NCI-H345 treated with DMSO at 0.1 percent for 48 hours (cell line): Measurements from ENCODE around the gene COG2.
"Not testable (repeated sequence)": the region's sequence is repeated elsewhere in the genome, so short reads cannot be mapped to it uniquely, and the experiment has no call there.

Source experiments
- DNase-seq: peaks from one replicate; lab custom pipeline; 2025; ENCODE audit not compliant: unreplicated experiment; lab: John Stamatoyannopoulos, UW

The COG2 gene

DNA sequence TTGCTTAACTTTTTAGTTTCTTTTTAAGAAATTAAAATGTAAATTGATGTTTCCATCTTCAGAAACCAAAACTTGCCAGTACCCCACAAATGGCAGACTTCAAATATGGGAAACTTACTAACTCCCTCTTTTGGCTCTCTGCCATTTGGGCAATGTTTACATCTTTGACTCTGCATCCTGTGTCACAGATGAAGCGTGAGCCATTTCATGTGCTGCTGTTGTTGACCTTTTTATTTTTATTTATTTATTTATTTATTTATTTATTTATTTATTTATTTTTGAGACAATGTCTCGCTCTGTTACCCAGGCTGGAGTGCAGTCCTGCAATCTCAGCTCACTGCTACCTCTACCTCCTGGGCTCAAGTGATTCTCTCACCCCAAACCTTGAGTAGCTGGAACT lies 16.0 kb upstream of the COG2 start:
- DNase-seq, result no peak

- DNase-seq, result no peak
These were observed 14.5 kb upstream of the COG2 start for GRCh38 chr1:230627767-230628166.

GRCh38 chr1:230629511-230629910 lies 12.8 kb upstream of the COG2 start:
- DNase-seq, result no peak

- DNase-seq, result no peak
These were observed 10.8 kb upstream of the COG2 start for GRCh38 chr1:230631477-230631876.

- no peak for DNase-seq
These were observed 9.9 kb upstream of the COG2 start for GRCh38 chr1:230632273-230632873.

GRCh38 chr1:230633469-230633868 lies 8.8 kb upstream of the COG2 start:
- DNase-seq, result no peak

DNA sequence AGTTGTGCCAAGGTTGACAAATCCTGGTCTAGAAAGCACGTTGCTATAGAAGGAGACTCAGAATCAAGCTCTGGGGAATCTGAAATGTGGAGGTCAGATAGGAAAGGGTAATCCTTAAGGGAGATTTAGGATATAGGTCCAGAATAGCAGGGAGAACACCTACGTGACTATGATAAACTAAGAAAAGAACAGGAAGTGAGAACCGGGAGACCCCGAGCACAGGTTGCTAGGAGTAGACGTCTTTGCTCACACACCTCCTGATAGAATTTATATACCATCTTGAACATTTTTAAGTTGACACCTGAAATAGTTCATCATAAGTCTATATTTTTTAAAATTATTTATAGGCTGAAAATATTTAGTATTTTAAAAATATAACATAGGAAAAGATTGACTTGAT lies 7.9 kb upstream of the COG2 start:
- DNase-seq, result no peak

- no peak for DNase-seq
These were observed 5.6 kb upstream of the COG2 start for GRCh38 chr1:230636575-230637148.

DNA sequence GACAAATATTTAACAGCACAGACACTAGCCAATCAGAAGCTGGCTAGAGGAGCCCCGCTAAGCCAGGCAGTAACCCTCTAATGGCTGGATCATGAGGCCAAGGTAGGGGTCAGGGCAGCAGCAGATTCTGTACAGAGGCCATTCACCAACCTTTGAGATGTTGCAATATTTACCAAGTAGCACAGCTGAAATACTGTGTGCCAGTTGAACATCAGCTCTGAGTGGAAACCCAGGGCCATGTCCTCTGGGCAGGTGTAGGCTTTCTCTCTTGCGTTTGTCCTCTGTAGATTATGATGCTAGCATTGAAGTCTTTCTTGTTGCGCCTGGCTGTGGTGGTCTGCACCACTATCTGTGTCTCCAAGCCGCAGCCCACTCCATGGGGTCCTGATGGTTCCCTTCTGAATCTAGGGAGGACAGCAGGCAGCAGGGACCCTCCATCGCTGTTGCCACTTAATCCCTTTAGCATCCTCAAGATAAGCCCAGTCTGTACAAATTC lies 2.5 kb upstream of the COG2 start:
- no peak for DNase-seq

DNA sequence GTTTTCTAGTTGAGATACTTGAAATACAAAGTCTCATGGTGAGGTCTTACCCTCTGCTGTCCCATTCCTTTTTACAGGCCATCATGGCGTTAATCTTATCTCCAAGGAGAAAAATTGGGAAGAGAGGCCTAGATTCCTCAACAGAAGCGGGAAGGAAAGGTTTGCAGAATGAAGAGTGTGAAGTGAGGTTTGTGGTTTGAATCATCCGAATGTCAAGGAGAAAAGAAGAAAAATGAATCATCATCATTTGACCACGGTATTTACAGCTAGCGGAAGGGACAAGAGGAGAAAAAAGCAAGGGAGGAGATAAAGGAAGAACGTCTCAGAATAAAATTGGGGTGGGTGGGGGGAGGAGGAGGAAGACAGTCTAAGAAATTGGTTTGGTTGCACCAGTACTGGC lies 935 bp upstream of the COG2 start:
- no peak for DNase-seq

GRCh38 chr1:230641900-230642262 lies 400 bp upstream of the COG2 start:
- no peak for DNase-seq

DNA sequence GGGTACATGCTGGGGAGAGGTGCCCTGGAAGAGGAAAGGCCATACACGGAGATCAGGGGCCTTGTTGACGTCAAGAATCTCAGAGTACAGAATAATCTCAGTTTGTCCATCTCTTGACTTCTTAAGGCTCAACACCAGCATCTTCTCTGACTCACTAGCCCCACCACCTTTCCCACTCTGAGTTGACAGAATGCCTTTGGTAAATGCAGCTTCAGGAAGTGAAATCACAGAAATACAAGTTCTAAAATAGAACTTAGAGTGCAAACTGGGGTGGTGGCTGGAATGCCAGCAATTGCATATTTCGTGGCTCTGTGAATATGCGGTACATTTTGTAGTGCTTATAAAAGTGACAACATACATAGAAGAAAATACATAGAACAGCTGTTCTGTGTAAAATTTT lies 1.6 kb downstream of the COG2 start:
- DNase-seq, result no peak

- DNase-seq, result no peak
These were observed 4.5 kb downstream of the COG2 start for GRCh38 chr1:230646710-230647302.

DNA sequence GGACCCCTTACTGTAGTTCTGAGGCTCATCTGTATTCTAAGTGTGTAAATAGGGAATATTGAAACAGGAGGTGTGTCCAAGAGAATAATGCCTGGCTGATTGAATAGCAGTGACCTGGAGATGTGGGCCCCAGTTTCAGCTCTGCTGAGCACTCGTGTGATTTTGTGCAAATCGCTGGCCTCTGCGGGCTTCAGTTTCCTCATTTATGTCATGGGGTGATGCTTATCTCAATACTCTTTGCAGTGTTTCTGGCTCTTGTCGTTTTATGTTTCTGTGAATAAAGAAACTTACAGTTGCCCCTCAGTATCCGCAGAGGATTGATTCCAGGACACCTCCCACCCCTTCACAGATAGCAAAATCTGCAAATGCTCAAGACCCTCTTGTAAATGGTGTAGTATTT lies 5.0 kb downstream of the COG2 start:
- no peak for DNase-seq

DNA sequence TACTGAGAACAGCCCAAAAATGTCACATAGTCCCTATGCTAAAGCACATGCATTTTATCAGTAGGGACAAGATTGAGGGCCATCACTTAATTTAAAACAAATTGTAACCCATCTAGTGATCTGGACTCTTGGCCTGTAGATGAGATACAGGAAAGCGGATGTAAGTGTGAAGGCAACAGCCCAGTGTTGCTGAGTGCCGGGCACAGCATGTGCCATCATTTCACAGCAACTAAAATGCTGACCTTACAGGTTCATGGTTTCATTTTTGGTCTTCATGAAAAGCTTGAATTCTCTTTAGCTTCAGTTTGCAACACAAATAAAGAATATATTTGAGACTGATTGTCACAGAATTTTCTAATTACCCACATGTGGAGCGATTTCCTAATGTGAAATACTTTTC lies 5.8 kb downstream of the COG2 start:
- no peak for DNase-seq

DNA sequence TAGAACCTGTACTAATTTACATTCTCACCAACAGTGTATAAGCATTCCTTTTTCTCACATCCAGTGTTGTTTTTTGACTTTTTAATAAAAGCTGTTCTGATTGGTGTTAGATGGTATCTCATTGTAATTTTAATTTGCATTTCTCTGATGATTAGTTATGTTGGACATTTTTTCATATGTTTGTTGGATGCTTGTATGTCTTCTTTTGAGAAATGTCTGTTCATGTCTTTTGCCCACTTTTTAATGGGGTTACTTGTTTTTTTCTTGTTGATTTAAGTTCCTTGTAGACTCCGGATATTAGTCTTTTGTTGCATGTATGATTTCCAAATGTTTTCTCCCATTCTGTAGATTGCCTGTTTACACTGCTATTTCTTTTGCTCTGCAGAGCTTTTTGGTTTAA lies 8.0 kb downstream of the COG2 start:
- no peak for DNase-seq

DNA sequence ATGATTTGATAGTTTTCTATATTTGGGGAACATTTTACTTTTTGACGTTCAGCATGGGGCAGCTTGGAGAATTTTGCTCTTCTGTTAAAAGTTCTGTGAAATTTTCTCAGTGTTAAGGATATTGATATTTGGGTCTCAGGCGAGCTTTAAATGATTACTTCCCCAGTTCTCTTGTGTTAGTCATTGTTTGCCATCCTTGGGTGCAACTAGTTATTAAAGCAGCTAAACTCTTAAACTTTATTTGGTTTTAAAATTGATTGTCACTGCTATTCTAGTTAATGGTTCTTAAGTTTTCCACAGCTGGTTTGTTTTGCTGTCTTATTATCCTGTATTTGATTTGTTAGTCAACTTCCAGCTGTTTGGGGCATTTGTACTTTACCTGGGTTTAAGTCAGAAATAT lies 9.0 kb downstream of the COG2 start:
- DNase-seq, result no peak

DNA sequence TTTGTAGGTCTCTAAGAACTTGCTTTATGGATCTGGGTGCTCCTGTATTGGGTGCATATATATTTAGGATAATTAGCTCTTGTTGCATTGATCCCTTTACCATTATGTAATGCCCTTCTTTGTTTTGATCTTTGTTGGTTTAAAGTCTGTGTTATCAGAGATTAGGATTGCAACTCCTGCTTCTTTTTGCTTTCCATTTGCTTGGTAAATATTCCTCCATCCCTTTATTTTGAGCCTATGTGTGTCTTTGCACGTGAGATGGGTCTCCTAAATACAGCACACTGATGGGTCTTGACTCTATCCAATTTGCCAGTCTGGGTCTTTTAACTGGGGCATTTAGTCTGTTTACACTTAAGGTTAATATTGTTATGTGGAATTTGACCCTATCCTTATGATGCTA lies 14.4 kb downstream of the COG2 start:
- DNase-seq, result not testable (repeated sequence)

- not testable (repeated sequence) for DNase-seq
These were observed 15.8 kb downstream of the COG2 start for GRCh38 chr1:230658103-230658502.

DNA sequence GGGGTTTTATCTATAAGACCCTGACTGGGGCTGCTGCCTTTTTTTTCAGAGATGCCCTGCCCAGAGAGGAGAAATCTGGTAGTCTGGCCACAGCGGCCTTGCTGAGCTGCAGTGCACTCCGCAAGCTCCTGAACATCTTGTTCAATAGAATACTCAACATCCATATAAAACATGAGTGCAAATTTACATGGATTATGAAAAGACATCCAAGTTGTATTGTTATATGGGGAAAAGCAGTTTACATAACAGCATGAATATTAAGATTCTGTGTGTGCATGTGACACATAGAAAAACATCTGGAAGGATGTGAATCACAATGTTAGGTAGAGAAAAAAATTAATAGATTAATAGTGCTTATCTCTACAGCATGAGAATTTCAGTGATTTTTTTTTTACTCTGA lies 16.4 kb downstream of the COG2 start:
- no peak for DNase-seq

GRCh38 chr1:230661976-230662375 lies 19.7 kb downstream of the COG2 start:
- DNase-seq, result no peak

DNA sequence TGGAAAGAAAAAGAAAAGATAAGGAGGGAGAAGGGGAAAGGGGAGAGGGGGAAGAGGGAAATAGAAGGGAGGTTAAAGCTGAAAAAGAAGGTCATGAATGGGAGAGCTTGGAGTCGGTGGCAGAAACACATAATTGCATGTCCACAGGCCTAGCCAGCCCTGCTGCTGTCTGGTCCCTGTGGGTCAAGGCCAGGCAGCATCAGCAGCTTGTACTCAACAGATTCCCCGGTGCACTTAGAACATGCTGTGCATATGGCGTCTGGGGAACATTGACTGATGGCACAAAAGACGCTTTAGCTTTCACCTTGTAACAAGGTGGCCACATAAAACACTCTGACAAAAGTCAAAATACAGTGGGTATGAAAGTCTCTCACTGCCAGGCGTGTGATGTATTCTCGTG lies 25.9 kb downstream of the COG2 start:
- DNase-seq, result no peak

DNA sequence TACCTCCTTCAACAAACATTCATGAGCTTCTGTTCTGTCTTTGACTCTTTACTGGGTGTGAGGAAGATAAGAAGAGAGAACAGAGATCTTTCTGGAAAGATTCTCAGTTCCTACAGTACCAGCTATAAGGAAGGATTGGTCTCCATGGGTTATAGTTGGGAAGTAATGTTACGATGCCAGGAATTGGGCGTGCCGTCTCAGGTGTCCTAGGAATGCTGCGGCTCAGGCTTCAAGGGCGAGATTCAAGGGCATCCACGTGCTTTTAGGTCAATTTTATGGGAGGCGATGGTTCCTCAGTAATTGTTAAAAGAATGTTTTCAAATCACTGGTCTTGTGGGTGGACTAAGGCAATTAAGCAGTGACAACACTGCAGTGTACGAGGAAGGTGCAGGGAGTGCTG lies 27.3 kb downstream of the COG2 start:
- no peak for DNase-seq
